Thyroid gland (tissue), 4 donors: ENCODE measurements around the gene CCDC85B.

Experiments
- POLR2A ChIP-seq, 2 donors: fragments of 450-650 bp; IDR thresholded peaks; one replicate each; pipeline ENCODE4 v1.6.1; 2017; ENCODE audit warnings: antibody characterized with exemption in 2 of 2, mild to moderate bottlenecking in 2 of 2, moderate library complexity in 1 of 2
- TF ChIP-seq, protein P1 (sequence below), 6 experiments: fragments of 200-600 bp in 3 of 6; fragments of 450-650 bp in 3 of 6; sonication (generic) in 3 of 6; IDR thresholded peaks; one replicate each; pipeline ENCODE4 v1.5.1; 2016 to 2019; ENCODE audit warnings: antibody characterized with exemption in 6 of 6, mild to moderate bottlenecking in 2 of 6, inconsistent platforms in 1 of 6, moderate library complexity in 1 of 6

DNA sequence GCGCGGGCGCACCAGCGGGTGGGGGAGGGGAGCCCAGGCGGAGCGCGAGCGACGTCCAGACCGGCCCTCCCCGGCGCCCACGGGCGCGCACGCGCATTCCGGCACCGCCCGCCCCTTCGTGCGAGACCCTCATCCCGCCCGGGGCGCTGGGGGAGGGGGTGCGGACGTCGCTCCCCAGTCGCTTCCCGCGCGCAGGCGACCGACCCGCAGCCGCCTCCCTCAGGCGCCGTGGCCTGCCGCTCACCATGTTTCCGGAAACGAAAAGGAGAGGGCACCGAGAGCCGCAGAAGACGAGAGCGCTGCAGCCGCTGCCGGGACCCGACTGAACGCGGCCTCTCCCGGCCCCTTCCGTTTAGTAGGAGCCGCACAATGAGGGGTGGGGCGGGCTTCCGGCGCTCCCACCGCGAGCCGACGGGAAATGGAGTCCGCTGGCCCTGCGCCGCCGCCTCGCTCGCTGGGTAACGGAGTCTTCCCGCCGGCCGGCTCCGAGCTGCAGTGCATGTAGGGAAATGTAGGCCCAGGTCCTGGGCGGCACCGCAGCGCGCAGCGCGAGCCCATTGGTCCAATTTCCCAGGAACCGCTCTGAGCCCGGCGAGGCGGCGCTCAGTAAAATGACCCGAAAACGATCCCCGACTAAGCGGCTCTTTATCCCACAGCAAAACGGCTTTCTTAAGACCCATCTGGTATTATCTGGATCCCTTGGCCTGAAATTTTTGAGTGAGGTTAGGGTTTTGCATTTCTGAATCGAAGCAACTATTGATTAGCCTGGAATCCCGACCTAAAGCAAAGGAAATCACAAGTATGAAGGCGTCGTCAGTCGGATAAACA, 32.4 kb upstream of the CCDC85B start, which contains the start of gene CFL1:
- TF ChIP-seq, protein P1, sequence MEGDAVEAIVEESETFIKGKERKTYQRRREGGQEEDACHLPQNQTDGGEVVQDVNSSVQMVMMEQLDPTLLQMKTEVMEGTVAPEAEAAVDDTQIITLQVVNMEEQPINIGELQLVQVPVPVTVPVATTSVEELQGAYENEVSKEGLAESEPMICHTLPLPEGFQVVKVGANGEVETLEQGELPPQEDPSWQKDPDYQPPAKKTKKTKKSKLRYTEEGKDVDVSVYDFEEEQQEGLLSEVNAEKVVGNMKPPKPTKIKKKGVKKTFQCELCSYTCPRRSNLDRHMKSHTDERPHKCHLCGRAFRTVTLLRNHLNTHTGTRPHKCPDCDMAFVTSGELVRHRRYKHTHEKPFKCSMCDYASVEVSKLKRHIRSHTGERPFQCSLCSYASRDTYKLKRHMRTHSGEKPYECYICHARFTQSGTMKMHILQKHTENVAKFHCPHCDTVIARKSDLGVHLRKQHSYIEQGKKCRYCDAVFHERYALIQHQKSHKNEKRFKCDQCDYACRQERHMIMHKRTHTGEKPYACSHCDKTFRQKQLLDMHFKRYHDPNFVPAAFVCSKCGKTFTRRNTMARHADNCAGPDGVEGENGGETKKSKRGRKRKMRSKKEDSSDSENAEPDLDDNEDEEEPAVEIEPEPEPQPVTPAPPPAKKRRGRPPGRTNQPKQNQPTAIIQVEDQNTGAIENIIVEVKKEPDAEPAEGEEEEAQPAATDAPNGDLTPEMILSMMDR (IDR thresholded peaks at IDR 0.05), result peak in 1 of 6 experiments; percentile 5
- TF ChIP-seq POLR2A (IDR thresholded peaks at IDR 0.05), result peak; percentile 77 to 98
